Liver (tissue), 9 donors: ENCODE results near the gene GXYLT1. TPM values are rescaled to one million over a fixed set of nuclear protein-coding genes. Genes with fewer than 3 reads are reported as not detected.

Experiments
- DNase-seq: peaks from one replicate; pipeline ENCODE4 v3.0.0-alpha.2; 2017; ENCODE audit warnings: low spot score
- H3K27ac ChIP-seq, 2 donors: one replicate each; pipeline ENCODE4 v1.7.0; 2013; ENCODE audit warnings: inconsistent platforms in 2 of 2, low read length in 2 of 2, control low read depth in 1 of 2, low read depth in 1 of 2, mild to moderate bottlenecking in 1 of 2
- H3K27me3 ChIP-seq, 4 donors: one replicate each; pipeline versions ENCODE4 v1.6.1 to v1.7.0; 2013; ENCODE audit warnings: low read length in 3 of 4, inconsistent platforms in 1 of 4, mild to moderate bottlenecking in 1 of 4, moderate library complexity in 1 of 4; ENCODE audit not compliant: control insufficient read depth in 4 of 4, insufficient read depth in 4 of 4
- H3K36me3 ChIP-seq, 4 donors: one replicate each; pipeline versions ENCODE4 v1.6.1 to v1.7.0; 2013; ENCODE audit warnings: low read length in 3 of 4, mild to moderate bottlenecking in 3 of 4, low read depth in 1 of 4, moderate library complexity in 1 of 4; ENCODE audit not compliant: control insufficient read depth in 4 of 4, insufficient read depth in 3 of 4
- H3K4me1 ChIP-seq, 4 donors: one replicate each; pipeline versions ENCODE4 v1.6.1 to v1.7.0; 2013; ENCODE audit warnings: low read length in 3 of 4, mild to moderate bottlenecking in 3 of 4, moderate library complexity in 1 of 4; ENCODE audit not compliant: control insufficient read depth in 4 of 4, insufficient read depth in 4 of 4
- H3K4me3 ChIP-seq, 3 donors: one replicate each; pipeline versions ENCODE4 v1.6.1 to v1.7.0; 2013; ENCODE audit warnings: low read length in 3 of 3, control low read depth in 1 of 3, low read depth in 1 of 3, mild to moderate bottlenecking in 1 of 3
- H3K9ac ChIP-seq, 2 donors: one replicate each; pipeline ENCODE4 v1.7.0; 2013; ENCODE audit warnings: low read length in 2 of 2, mild to moderate bottlenecking in 2 of 2, moderate library complexity in 2 of 2, control low read depth in 1 of 2, low read depth in 1 of 2
- H3K9me3 ChIP-seq, 4 donors: one replicate each; pipeline versions ENCODE4 v1.6.1 to v1.7.0; 2013; ENCODE audit warnings: low read length in 3 of 4; ENCODE audit not compliant: control insufficient read depth in 4 of 4
- CTCF ChIP-seq: fragments of 150-350 bp; IDR thresholded peaks from 2 replicates; pipeline ENCODE4 v1.5.1; 2017; ENCODE audit warnings: improper control_type of control experiment, low read depth, low read length; ENCODE audit not compliant: missing input control
- EGR1 ChIP-seq, 2 donors: IDR thresholded peaks; 2 replicates each; pipeline ENCODE4 v1.6.1; 2016 to 2018; ENCODE audit warnings: antibody characterized with exemption in 2 of 2, low read depth in 2 of 2
- FOXA1 ChIP-seq: IDR thresholded peaks from 2 replicates; pipeline ENCODE4 v1.6.1; 2016; ENCODE audit warnings: antibody characterized with exemption
- FOXA2 ChIP-seq: IDR thresholded peaks from 2 replicates; pipeline ENCODE4 v1.6.1; 2016; ENCODE audit warnings: antibody characterized with exemption
- GABPA ChIP-seq, 2 donors: IDR thresholded peaks in 1 of 2; conservative IDR thresholded peaks in 1 of 2; 2 replicates each; pipeline ENCODE4 v1.6.1; 2016; ENCODE audit warnings: antibody characterized with exemption in 2 of 2, mild to moderate bottlenecking in 1 of 2, moderate library complexity in 1 of 2
- HNF4A ChIP-seq, 2 donors: conservative IDR thresholded peaks; 2 replicates each; pipeline ENCODE4 v1.6.1; 2016; ENCODE audit warnings: antibody characterized with exemption in 2 of 2, mild to moderate bottlenecking in 2 of 2
- JUND ChIP-seq, 2 donors: IDR thresholded peaks; 2 replicates each; pipeline ENCODE4 v1.6.1; 2016; ENCODE audit warnings: antibody characterized with exemption in 2 of 2
- RAD21 ChIP-seq, 2 donors: IDR thresholded peaks; 2 replicates each; pipeline ENCODE4 v1.6.1; 2016; ENCODE audit warnings: antibody characterized with exemption in 2 of 2, mild to moderate bottlenecking in 2 of 2
- REST ChIP-seq: IDR thresholded peaks from 2 replicates; pipeline ENCODE4 v1.6.1; 2016; ENCODE audit warnings: antibody characterized with exemption, mild to moderate bottlenecking
- RXRA ChIP-seq, 2 donors: IDR thresholded peaks; 2 replicates each; pipeline ENCODE4 v1.6.1; 2017 to 2018; ENCODE audit warnings: antibody characterized with exemption in 2 of 2, mild to moderate bottlenecking in 1 of 2
- SP1 ChIP-seq: IDR thresholded peaks from 2 replicates; pipeline ENCODE4 v1.6.1; 2018; ENCODE audit warnings: antibody characterized with exemption, mild to moderate bottlenecking
- TAF1 ChIP-seq: conservative IDR thresholded peaks from 2 replicates; pipeline ENCODE4 v1.6.1; 2016; ENCODE audit warnings: antibody characterized with exemption, mild to moderate bottlenecking
- YY1 ChIP-seq: IDR thresholded peaks from 2 replicates; pipeline ENCODE4 v1.6.1; 2016; ENCODE audit warnings: antibody characterized with exemption, mild to moderate bottlenecking
- WGBS: extraction: QIAGEN DNeasy Blood & Tissue Kit; methylation state at CpG from one replicate; pipeline ENCODE4 v1.1.7; 2013; 5-methylcytosine and 5-hydroxymethylcytosine counted together
- polyA plus RNA-seq, 2 donors: library from polyadenylated mRNA; stranded (reverse) in 1 of 2; unstranded in 1 of 2; fragments of 200-250 nt in 1 of 2; fragments of >200 nt in 1 of 2; fragmentation: Nextera tagmentation in 1 of 2; extraction: Ambion mirVana in 1 of 2; gene quantifications; one replicate each; pipeline versions ENCODE4 v1.2.1 to v1.2.3, GENCODE V29; 2013 to 2015
- total RNA-seq, 2 donors: library from RNA; depleted of rRNA; stranded (reverse); fragments of >200 nt; gene quantifications; one replicate each; pipeline ENCODE4 v1.2.3, GENCODE V29; 2014
- TF ChIP-seq, protein P1 (sequence below): IDR thresholded peaks from 2 replicates; pipeline ENCODE4 v1.6.1; 2016; ENCODE audit warnings: antibody characterized with exemption
- donor health status: healthy.
- donor health status: healthy.
- donor health status: healthy.
- donor health status: healthy.
- donor health status: healthy.

The GXYLT1 gene
- total and polyA plus RNA-seq, 4 donors: 2.8 to 13.7 (median 7.6) TPM

DNA sequence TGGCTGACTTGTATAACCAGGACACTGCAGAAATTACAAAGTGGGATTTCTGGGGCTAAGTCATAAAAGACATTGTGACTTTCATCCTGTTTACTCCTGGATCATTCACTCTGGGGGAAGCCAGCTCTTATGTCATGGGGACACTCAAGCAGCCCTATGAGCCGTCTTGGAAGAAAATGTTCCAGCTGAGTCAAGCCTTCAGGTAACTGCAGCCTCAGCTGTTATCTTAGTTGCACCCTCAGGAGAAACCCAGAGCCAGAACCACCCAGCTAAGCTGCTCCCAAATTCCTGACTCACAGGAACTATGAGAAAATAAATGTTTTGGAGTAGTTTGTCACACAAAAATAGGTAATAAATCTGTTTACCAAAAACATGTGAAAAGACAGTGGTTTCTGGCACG lies 43.1 kb upstream of the GXYLT1 start:
- H3K36me3 ChIP-seq: peaks cover 0 to 8% (median under 1%) of the 10 kb centered on the region in 4 donors
- no peaks in the 10 kb centered on the region for H3K27me3 ChIP-seq
- H3K4me3 ChIP-seq: no peak overlapping the region
- TF ChIP-seq SP1 (no peak), EGR1 (IDR thresholded peaks at IDR 0.05; ENCODE audit: low read depth in 2 of 2) (no peak), CTCF (no peak), FOXA1 (no peak), RXRA (IDR thresholded peaks at IDR 0.05) (no peak), HNF4A (conservative IDR thresholded peaks at IDR 0.05) (no peak), FOXA2 (no peak), TAF1 (no peak), JUND (IDR thresholded peaks at IDR 0.05) (no peak), RAD21 (IDR thresholded peaks at IDR 0.05) (no peak), YY1 (no peak)
- TF ChIP-seq, protein P1, sequence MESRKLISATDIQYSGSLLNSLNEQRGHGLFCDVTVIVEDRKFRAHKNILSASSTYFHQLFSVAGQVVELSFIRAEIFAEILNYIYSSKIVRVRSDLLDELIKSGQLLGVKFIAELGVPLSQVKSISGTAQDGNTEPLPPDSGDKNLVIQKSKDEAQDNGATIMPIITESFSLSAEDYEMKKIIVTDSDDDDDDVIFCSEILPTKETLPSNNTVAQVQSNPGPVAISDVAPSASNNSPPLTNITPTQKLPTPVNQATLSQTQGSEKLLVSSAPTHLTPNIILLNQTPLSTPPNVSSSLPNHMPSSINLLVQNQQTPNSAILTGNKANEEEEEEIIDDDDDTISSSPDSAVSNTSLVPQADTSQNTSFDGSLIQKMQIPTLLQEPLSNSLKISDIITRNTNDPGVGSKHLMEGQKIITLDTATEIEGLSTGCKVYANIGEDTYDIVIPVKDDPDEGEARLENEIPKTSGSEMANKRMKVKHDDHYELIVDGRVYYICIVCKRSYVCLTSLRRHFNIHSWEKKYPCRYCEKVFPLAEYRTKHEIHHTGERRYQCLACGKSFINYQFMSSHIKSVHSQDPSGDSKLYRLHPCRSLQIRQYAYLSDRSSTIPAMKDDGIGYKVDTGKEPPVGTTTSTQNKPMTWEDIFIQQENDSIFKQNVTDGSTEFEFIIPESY: no peak
- no peak overlapping the region for H3K9ac ChIP-seq
- peaks cover 0 to 3% (median 0%) of the 10 kb centered on the region in 4 donors for H3K4me1 ChIP-seq
- H3K9me3 ChIP-seq: no peaks in the 10 kb centered on the region
- H3K27ac ChIP-seq: no peak overlapping the region
- no peak for DNase-seq
- 92% methylated on average over 2 of the region's 2 CpGs for WGBS

GRCh38 chr12:42186793-42187192 lies 42.1 kb upstream of the GXYLT1 start:
- no peak for DNase-seq
- WGBS: 83% methylated on average over 2 of the region's 2 CpGs
- TF ChIP-seq FOXA2: no peak
- TF ChIP-seq GABPA (IDR thresholded peaks at IDR 0.05 in 1 of 2, conservative IDR thresholded peaks at IDR 0.05 in 1 of 2): no peak
- no peak for TF ChIP-seq REST
- Histone ChIP-seq H3K9me3 (no peaks in the 10 kb centered on the region), H3K9ac (no peak overlapping the region), H3K36me3 (peaks cover 0 to 6% (median under 1%) of the 10 kb centered on the region in 4 donors), H3K4me1 (peaks cover 0 to 4% (median 0%) of the 10 kb centered on the region in 4 donors), H3K27ac (no peak overlapping the region), H3K27me3 (no peaks in the 10 kb centered on the region), H3K4me3 (no peak overlapping the region)
